Neutrophil (primary cell): ENCODE measurements around the gene USO1.
"Not testable (repeated sequence)": the region's sequence is repeated elsewhere in the genome, so short reads cannot be mapped to it uniquely, and the experiment has no call there.

Experiments used
- H3K27ac ChIP-seq: fragments of 200-600 bp; sonication (generic); 2 replicates; pipeline ENCODE4 v1.5.1; 2016; ENCODE audit warnings: mild to moderate bottlenecking, moderate library complexity
- H3K27me3 ChIP-seq: fragments of 200-600 bp; sonication (generic); 2 replicates; pipeline ENCODE4 v1.6.0; 2016; ENCODE audit warnings: mild to moderate bottlenecking
- H3K36me3 ChIP-seq: fragments of 200-600 bp; sonication (generic); 2 replicates; pipeline ENCODE4 v1.5.1; 2017
- H3K4me1 ChIP-seq, 2 experiments: fragments of 200-600 bp in 1 of 2; sonication (generic) in 1 of 2; 1 replicate in 1 of 2; 2 replicates in 1 of 2; pipeline versions ENCODE4 v1.5.1 to v1.6.1; 2013 to 2016; ENCODE audit warnings: low read depth in 1 of 2, low read length in 1 of 2, mild to moderate bottlenecking in 1 of 2, moderate library complexity in 1 of 2; ENCODE audit not compliant: control insufficient read depth in 1 of 2, insufficient read depth in 1 of 2
- H3K4me3 ChIP-seq, 2 experiments: fragments of 200-600 bp in 1 of 2; sonication (generic) in 1 of 2; 1 replicate in 1 of 2; 2 replicates in 1 of 2; pipeline ENCODE4 v1.5.1; 2013 to 2016; ENCODE audit warnings: low read depth in 1 of 2, low read length in 1 of 2, mild to moderate bottlenecking in 1 of 2, moderate library complexity in 1 of 2
- H3K9me3 ChIP-seq: fragments of 200-600 bp; sonication (generic); 2 replicates; pipeline ENCODE4 v1.5.1; 2016
- TF ChIP-seq, protein P1 (sequence below): fragments of 200-600 bp; sonication (generic); IDR thresholded peaks from 2 replicates; pipeline ENCODE4 v1.5.1; 2016; ENCODE audit warnings: antibody characterized with exemption

USO1 gene

DNA sequence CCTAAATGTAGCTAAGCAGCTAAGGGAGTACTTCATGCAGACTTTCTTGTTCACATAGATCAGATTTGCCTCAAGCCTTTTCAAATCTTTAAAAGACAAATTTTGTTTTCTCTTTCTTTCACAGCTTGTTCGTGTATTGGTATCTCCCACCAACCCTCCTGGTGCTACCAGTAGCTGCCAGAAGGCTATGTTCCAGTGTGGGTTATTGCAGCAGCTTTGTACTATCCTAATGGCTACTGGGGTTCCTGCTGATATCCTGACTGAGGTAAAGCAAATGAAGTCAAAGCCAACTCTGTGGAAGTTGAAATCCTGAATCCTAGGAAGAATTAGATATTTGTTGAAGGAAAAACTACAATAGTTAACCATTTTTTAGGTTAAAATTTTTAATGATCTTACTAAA is 62.6 kb downstream of the USO1 start:
- Histone ChIP-seq H3K4me3 (no peak overlapping the region), H3K27ac (no peak overlapping the region)

GRCh38 chr4:75790024-75790423 is 65.6 kb downstream of the USO1 start:
- TF ChIP-seq, protein P1, sequence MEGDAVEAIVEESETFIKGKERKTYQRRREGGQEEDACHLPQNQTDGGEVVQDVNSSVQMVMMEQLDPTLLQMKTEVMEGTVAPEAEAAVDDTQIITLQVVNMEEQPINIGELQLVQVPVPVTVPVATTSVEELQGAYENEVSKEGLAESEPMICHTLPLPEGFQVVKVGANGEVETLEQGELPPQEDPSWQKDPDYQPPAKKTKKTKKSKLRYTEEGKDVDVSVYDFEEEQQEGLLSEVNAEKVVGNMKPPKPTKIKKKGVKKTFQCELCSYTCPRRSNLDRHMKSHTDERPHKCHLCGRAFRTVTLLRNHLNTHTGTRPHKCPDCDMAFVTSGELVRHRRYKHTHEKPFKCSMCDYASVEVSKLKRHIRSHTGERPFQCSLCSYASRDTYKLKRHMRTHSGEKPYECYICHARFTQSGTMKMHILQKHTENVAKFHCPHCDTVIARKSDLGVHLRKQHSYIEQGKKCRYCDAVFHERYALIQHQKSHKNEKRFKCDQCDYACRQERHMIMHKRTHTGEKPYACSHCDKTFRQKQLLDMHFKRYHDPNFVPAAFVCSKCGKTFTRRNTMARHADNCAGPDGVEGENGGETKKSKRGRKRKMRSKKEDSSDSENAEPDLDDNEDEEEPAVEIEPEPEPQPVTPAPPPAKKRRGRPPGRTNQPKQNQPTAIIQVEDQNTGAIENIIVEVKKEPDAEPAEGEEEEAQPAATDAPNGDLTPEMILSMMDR, result no peak
- Histone ChIP-seq H3K36me3 (peaks cover 43% of the 10 kb centered on the region), H3K27ac (no peak overlapping the region), H3K9me3 (no peaks in the 10 kb centered on the region), H3K4me3 (no peak overlapping the region), H3K27me3 (no peaks in the 10 kb centered on the region), H3K4me1 (no peaks in the 10 kb centered on the region)

More for the DNA sequence above, 62.6 kb downstream of the USO1 start:
- H3K36me3 ChIP-seq, result peaks cover 58% of the 10 kb centered on the region
- H3K9me3 ChIP-seq, result no peaks in the 10 kb centered on the region
- TF ChIP-seq, protein P1, result no peak
- H3K4me1 ChIP-seq, result no peaks in the 10 kb centered on the region
- H3K27me3 ChIP-seq, result no peaks in the 10 kb centered on the region

DNA sequence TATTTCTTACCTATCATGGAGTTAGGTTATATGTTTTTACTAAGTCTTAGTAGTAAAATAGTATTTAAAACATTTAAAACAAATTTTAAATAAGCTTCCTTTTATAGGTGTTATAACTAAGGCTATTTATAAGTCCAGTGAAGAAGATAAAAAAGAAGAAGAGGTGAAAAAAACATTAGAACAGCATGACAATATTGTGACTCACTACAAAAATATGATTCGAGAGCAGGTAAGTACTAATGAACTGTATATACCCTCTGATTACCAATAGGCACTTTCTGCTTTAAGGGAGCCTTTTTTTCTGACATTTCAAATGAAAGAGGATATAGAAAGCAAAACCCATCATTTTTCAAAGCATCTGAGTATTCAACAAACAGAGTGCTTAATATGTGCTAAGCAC is 76.6 kb downstream of the USO1 start:
- TF ChIP-seq, protein P1, result no peak
- no peak overlapping the region for H3K4me3 ChIP-seq

DNA sequence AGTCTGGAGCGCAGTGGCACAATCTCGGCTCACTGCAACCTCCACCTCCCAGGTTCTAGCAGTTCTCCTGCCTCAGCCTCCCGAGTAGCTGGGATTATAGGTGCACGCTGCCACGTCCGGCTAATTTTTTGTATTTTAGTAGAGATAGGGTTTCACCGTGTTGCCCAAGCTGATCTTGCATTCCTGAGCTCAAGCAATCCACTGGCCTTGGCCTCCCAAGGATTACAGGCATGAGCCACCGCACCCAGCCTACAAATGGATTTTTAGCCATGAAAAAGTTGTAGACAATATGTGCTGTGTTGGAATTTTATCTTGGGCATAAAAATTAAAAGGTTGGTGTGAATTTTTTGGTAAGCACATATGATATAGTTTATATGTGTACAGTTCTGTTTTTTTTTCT is 81.7 kb downstream of the USO1 start:
- peaks cover 73% of the 10 kb centered on the region for H3K36me3 ChIP-seq
- H3K4me1 ChIP-seq, H3K27ac ChIP-seq, H3K9me3 ChIP-seq, H3K4me3 ChIP-seq, H3K27me3 ChIP-seq: not testable (repeated sequence)

More for the DNA sequence above, 76.6 kb downstream of the USO1 start:
- H3K27me3 ChIP-seq, result no peaks in the 10 kb centered on the region
- no peak overlapping the region for H3K27ac ChIP-seq
- H3K36me3 ChIP-seq, result peaks cover 54% of the 10 kb centered on the region
- H3K4me1 ChIP-seq, result no peaks in the 10 kb centered on the region
- no peaks in the 10 kb centered on the region for H3K9me3 ChIP-seq

- Histone ChIP-seq H3K27me3 (no peaks in the 10 kb centered on the region), H3K4me3 (no peak overlapping the region), H3K36me3 (peaks cover 32% of the 10 kb centered on the region), H3K27ac (no peak overlapping the region), H3K4me1 (no peaks in the 10 kb centered on the region), H3K9me3 (no peaks in the 10 kb centered on the region)
- TF ChIP-seq, protein P1, result no peak
Measured at GRCh38 chr4:75817901-75818300, 93.5 kb downstream of the USO1 start.

DNA sequence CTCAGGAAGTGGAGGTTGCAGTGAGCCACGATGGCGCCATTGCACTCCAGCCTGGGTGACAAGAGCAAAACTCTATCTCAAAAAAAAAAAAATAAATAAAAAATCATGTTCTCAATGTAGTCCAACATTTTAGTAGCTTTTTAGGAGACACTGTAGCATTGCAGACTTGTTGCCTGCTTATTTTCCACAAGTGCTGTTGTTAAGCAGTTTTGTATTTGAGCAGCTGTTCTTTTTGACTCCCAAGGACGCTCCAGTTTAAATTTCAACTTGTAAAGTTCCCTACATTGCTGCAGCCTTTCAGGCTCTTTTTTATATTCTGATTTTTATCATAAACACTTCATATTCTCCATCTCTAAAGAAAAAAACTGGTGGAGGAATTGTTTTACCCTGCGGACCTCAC is 94.7 kb downstream of the USO1 start:
- no peaks in the 10 kb centered on the region for H3K27me3 ChIP-seq
- H3K36me3 ChIP-seq, result peaks cover 20% of the 10 kb centered on the region
- H3K9me3 ChIP-seq, result no peaks in the 10 kb centered on the region
- H3K27ac ChIP-seq, result no peak overlapping the region
- TF ChIP-seq, protein P1, result no peak
- H3K4me1 ChIP-seq, result no peaks in the 10 kb centered on the region
- no peak overlapping the region for H3K4me3 ChIP-seq
